HG03196 (cell line): ENCODE data around the gene HBP1.
"Not testable (repeated sequence)": the region's sequence is repeated elsewhere in the genome, so short reads cannot be mapped to it uniquely, and the experiment has no call there.

Experiments used
- ATAC-seq: cut with Tn5 transposase; IDR thresholded peaks from one replicate; pipeline ENCODE4 v1.9.1; 2021; ENCODE audit not compliant: unreplicated experiment

Gene HBP1, protein sequence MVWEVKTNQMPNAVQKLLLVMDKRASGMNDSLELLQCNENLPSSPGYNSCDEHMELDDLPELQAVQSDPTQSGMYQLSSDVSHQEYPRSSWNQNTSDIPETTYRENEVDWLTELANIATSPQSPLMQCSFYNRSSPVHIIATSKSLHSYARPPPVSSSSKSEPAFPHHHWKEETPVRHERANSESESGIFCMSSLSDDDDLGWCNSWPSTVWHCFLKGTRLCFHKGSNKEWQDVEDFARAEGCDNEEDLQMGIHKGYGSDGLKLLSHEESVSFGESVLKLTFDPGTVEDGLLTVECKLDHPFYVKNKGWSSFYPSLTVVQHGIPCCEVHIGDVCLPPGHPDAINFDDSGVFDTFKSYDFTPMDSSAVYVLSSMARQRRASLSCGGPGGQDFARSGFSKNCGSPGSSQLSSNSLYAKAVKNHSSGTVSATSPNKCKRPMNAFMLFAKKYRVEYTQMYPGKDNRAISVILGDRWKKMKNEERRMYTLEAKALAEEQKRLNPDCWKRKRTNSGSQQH

GRCh38 chr7:107168233-107169119 lies at the start of gene HBP1:
Gene HBP1, plus strand, starts transcription at chr7:107169003. Its CDS starts 10,891 bp downstream, at chr7:107179894.
- ATAC-seq, result peak; percentile 89

DNA sequence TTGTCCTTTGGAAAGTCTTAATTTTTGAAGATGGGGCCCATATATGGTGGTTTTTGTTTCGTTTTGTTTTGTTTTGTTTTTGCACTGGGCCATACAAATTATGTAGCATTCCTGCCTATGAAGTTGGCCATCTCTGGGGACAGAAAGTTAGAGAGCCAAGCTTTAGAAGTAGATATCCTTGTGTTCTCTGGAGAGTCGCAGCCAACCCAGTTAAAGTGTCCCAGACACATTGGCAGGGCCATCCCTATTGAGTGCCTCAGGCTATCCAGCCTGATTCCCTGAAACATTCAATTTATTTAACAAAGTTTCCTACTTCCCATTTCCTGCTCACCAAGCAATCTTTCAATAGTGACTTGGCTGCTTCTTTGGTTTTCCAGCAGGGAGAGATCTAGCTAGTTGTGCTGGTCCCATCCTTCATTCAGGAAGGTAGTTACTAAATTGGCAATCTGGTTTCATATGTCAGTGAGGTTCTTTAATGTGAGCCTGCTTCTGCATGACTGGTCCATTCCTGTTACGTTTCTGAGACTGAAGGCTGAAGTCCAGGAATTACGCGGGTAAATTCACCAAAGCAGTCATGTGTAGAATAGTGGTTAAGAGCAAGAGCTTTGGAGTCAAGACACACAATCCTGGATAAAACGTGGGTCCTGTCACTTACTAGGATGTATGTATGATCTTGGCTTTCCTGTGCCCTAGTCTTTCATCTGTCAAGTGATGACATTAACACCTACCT lies 49.3 kb upstream of the HBP1 start:
- ATAC-seq, result no peak

GRCh38 chr7:107122486-107122911 lies 46.3 kb upstream of the HBP1 start:
- ATAC-seq, result no peak

DNA sequence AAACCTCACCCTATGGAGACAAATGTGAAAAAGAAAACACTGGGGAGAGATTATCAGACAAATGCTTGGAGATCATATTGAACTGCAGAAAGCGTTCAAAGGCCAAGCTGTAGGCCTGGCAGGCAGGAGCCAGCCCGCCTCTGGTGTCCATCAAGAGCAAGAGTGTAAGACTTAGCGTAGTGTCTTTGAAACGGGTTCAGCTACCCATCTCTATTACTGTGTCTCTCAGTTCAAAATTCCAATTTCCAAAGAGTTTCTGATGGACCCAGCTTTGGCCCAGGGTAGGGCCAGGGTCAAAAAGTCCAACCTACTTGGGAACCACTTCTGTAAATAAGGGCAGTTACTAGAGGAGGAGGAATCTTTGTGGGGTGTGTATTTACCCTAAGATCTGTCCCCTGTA lies 45.4 kb upstream of the HBP1 start:
- no peak for ATAC-seq

GRCh38 chr7:107125475-107125874 lies 43.3 kb upstream of the HBP1 start:
- ATAC-seq, result no peak

DNA sequence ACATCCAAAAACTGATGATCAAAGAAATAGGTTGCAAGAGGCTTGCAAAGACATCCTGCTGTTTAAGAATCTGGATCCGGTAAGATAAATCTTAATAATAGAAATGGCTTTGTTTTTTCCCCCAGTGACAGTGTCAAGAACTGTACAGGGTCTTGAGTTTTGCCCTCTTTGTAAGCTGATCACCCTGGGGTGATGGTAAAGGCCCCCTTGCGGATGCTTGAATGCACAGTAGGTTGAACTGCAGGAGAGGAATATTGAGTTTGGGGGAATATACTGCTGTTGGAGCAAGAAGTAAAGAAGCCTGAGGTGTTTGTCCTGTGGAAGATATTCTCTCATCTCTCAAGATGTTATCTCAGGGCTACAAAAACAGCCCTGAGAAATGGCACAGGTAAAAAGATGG lies 40.6 kb upstream of the HBP1 start:
- ATAC-seq, result no peak

DNA sequence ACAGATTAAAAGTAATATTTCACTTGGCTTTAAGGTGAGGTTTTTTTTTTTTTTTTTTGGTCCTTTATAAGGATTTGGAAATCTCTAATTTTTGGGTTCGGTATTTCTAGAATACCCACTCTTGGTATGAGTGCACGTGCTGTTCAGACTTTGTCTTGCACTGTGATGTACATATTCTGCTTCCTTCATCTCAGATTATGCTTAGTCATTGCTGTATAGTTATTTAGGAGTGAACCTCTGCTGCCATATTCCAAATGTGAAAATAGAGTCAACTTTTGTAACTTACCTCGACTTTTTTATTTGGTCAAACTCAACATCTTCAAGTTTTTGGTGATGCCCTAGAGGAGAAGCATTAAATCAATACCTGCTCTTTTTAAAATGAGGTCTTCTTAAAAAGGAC lies 40.1 kb upstream of the HBP1 start:
- ATAC-seq, result no peak

DNA sequence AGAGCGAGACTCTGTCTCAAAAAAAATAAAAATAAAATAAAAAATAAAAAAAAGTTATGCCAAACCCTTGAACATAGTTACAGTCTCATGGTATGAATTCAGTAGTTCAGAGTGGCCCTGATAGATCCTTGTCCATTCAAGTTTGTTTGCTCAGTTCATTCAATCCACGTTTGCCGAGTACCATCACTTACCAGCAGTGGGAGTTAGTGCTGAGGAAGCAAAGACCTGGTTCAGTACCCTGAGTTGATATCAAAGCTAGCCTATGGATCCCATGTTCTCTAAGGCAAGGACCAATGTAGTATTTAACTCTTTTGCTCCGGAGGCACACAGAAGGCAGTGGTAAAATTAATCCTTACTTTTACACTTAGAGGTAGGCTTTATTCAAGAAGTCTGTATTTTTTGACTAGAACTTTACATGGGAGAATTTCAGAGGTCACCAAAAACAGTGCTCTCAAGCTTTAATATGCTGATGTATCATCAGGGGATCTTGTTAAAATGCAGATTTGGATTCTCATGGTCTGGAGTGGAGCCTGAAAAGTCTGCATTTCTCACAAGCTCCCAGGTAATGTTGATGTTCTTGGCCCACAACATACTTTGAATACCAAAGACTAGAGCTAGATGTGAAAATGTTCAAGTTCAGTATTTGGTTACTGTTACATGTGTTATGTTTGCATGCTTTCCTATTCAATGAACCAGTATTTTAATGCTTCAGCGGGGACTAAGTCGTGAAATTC lies 38.1 kb upstream of the HBP1 start:
- ATAC-seq, result no peak

GRCh38 chr7:107133396-107133795 lies 35.4 kb upstream of the HBP1 start:
- ATAC-seq, result no peak

GRCh38 chr7:107138696-107139420 lies 29.9 kb upstream of the HBP1 start:
- no peak for ATAC-seq

GRCh38 chr7:107143875-107144274 lies 24.9 kb upstream of the HBP1 start:
- ATAC-seq, result not testable (repeated sequence)

GRCh38 chr7:107145067-107145838 lies 23.6 kb upstream of the HBP1 start:
- ATAC-seq, result no peak

DNA sequence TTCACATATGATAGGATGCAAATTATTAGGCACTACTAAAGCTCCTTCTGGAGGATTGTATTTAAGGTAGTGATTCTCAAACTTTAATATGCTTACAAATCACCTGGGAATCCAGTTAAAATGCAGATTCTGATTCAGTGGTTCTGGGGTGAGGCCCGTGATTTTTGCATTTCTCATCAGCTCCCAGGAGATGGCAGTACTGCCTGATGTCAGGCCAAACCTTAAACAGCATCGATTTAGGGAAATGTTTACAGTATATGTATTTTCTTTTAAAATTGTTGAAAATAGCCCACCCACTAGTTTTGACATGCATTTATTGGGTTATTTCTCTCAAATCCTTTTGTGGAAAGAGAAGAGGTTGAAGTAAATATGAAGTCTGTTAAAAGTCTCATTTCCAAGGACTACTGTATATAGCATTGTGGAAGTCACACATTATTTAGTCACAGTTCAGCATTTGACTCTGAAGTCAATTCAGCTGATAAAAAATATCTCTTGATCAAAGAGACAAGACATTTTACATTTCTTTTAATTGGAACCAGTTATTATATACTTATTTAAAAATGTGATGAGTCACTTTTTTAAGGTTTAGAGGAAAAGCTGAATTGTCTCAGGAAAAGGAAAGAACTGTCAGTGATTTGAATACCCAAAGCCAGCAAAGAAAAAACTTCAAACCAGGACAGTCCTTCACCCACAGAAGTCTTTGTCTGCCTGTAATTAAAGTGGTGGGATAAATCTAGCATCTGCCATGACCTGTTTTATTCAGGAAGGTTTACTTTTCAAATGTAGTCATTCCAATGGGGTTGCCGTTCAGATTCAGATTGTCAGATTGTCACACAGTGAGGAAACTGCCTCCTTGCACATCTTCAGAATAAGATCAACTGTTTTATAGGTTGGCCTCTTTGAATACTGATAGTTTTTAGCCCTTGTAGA lies 21.1 kb upstream of the HBP1 start:
- no peak for ATAC-seq

DNA sequence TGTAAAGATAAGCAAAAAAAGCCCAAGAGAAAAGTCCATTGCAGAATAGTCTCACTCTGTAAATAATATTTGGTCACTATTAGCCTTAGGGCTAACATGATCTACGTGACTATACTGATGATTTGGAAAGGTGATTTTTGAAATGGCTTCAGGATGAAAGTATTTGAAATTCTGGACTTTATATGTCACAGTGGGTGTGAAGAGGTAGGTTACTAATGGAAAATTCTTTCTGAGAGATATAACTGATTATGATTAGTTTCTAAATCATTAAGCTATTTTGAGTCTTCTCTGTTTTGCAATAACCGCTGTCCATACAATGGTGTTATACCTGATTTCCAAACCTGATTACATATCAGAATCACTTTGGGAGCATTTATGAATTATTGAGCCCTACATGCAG lies 20.1 kb upstream of the HBP1 start:
- ATAC-seq, result no peak

- ATAC-seq, result no peak
Measured at GRCh38 chr7:107149863-107150262, 18.9 kb upstream of the HBP1 start.

DNA sequence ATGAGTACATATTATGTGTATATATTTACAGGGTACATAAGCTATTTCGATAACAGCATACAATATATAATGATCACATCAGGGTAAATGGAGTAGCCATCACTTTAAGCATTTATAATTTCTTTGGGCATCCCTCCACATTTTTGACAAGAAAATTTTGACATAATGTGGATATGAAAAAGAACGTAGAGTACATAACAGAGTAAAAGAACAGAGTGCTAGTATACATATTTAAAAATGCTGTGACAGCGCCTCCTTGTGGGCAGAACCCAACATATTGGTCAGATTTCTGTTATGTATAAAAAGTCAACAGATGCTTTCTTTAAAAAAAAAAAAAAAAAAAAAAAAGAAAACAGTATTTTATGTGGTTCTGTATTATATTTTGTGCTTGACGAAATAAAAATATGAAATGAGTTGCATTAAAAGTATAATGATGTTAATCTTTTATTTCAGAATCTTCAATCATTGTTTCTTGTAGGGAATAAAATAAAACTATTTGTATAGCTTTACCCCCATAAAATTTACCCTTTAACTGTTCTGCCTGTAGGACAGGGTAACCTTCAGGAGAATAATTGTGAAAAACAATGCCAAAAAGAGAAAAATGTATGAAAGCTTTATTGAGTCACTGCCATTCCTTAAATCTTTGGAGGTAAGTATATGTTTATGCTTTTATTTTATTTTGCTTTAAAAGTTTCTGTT lies 18.3 kb upstream of the HBP1 start:
- ATAC-seq, result no peak

- ATAC-seq, result no peak
Measured at GRCh38 chr7:107151538-107151937, 17.3 kb upstream of the HBP1 start.
